HG03521 (cell line): ENCODE measurements around the gene SOST.

Source experiments
- ATAC-seq: cut with Tn5 transposase; IDR thresholded peaks from one replicate; pipeline ENCODE4 v1.9.1; 2021; ENCODE audit warnings: mild to moderate bottlenecking, moderate library complexity; ENCODE audit not compliant: unreplicated experiment

The SOST gene

GRCh38 chr17:43710101-43710500 lies 48.5 kb downstream of the SOST start:
- ATAC-seq = no peak

- no peak for ATAC-seq
Observed at GRCh38 chr17:43709210-43709609, 49.4 kb downstream of the SOST start.

GRCh38 chr17:43707184-43707583 lies 51.4 kb downstream of the SOST start:
- ATAC-seq = no peak

- no peak for ATAC-seq
Observed at GRCh38 chr17:43706235-43706634, 52.4 kb downstream of the SOST start.
